Breast epithelium (tissue), 3 donors: Measurements from ENCODE around the gene CACNA2D3.

Experiments used
- POLR2A ChIP-seq: fragments of 450-650 bp; IDR thresholded peaks from one replicate; pipeline ENCODE4 v1.6.1; 2016; ENCODE audit warnings: antibody characterized with exemption, mild to moderate bottlenecking, moderate library complexity
- TF ChIP-seq, protein P1 (sequence below), 3 donors: fragments of 450-650 bp; IDR thresholded peaks; one replicate each; pipeline ENCODE4 v1.5.1; 2016 to 2017; ENCODE audit warnings: antibody characterized with exemption in 3 of 3, mild to moderate bottlenecking in 3 of 3, moderate library complexity in 3 of 3

DNA sequence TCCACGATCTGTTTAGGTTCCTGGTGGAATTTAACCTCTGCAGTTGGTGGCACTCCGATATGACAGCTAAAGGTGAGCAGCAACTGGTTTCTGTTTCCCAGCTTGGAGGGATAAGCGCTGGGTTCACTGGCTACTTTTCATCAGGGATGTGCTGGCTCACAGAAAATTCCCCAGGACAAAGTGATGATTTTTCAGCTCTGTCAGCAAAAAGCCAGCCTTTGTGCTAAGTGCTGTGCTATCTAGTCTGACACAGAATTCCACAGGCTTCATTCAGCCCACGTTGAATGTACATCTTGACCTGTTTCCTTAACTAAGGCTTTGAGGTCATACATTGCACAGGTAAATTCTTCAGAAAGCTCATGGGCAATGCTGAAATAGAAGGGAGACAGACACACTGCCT is 887.0 kb downstream of the CACNA2D3 start:
- TF ChIP-seq, protein P1, sequence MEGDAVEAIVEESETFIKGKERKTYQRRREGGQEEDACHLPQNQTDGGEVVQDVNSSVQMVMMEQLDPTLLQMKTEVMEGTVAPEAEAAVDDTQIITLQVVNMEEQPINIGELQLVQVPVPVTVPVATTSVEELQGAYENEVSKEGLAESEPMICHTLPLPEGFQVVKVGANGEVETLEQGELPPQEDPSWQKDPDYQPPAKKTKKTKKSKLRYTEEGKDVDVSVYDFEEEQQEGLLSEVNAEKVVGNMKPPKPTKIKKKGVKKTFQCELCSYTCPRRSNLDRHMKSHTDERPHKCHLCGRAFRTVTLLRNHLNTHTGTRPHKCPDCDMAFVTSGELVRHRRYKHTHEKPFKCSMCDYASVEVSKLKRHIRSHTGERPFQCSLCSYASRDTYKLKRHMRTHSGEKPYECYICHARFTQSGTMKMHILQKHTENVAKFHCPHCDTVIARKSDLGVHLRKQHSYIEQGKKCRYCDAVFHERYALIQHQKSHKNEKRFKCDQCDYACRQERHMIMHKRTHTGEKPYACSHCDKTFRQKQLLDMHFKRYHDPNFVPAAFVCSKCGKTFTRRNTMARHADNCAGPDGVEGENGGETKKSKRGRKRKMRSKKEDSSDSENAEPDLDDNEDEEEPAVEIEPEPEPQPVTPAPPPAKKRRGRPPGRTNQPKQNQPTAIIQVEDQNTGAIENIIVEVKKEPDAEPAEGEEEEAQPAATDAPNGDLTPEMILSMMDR (IDR thresholded peaks at IDR 0.05) = no peak
- no peak for TF ChIP-seq POLR2A
